Activated CD4-positive, alpha-beta T cell treated with anti-CD3 and anti-CD28 coated beads, Interleukin-2, Interleukin-4, amounts not matched to agents 100 ng/mL and 50 ng/mL, durations not matched to agents 16 hours and 8 hours (primary cell): ENCODE measurements around the gene MISP.

ENCODE experiments used
- DNase-seq: peaks from one replicate; pipeline ENCODE4 v3.0.0-alpha.2; 2020; ENCODE audit warnings: low spot score

Gene MISP

GRCh38 chr19:776549-776948 is 25.6 kb downstream of the MISP start:
- DNase-seq: no peak

GRCh38 chr19:778910-779653 is 28.2 kb downstream of the MISP start:
- no peak for DNase-seq

- no peak for DNase-seq
Measured at GRCh38 chr19:780935-781334, 30.0 kb downstream of the MISP start.

GRCh38 chr19:781800-782184 is 30.9 kb downstream of the MISP start:
- no peak for DNase-seq

GRCh38 chr19:782185-782877 is 31.4 kb downstream of the MISP start:
- DNase-seq: no peak

- no peak for DNase-seq
Measured at GRCh38 chr19:782878-783668, 32.2 kb downstream of the MISP start.

GRCh38 chr19:784541-784940 is 33.6 kb downstream of the MISP start:
- no peak for DNase-seq

GRCh38 chr19:787536-787935 is 36.6 kb downstream of the MISP start:
- DNase-seq: no peak

- DNase-seq: no peak
Measured at GRCh38 chr19:788686-788982, 37.7 kb downstream of the MISP start.

- no peak for DNase-seq
Measured at GRCh38 chr19:788983-789700, 38.2 kb downstream of the MISP start.

- DNase-seq: no peak
Measured at GRCh38 chr19:789701-790060, 38.8 kb downstream of the MISP start.

GRCh38 chr19:791007-791566 is 40.2 kb downstream of the MISP start:
- no peak for DNase-seq

- no peak for DNase-seq
Measured at GRCh38 chr19:791567-792305, 40.8 kb downstream of the MISP start.

GRCh38 chr19:792306-792885 is 41.5 kb downstream of the MISP start:
- no peak for DNase-seq

GRCh38 chr19:793806-794205 is 42.9 kb downstream of the MISP start:
- no peak for DNase-seq

- no peak for DNase-seq
Measured at GRCh38 chr19:795073-795611, 44.2 kb downstream of the MISP start.

- no peak for DNase-seq
Measured at GRCh38 chr19:795691-796581, 45.0 kb downstream of the MISP start.

- DNase-seq: peak; percentile 100
Measured at GRCh38 chr19:796692-797527, 46.0 kb downstream of the MISP start, which contains the start of gene PTBP1. PTBP1 (plus strand) TSS chr19:797452; CDS start chr19:797498, 46 bp downstream.
